Activated CD8-positive, alpha-beta memory T cell treated with anti-CD3 and anti-CD28 coated beads for 36 hours (primary cell): ENCODE data around the gene NTNG1. TPM values are rescaled to one million over a fixed set of nuclear protein-coding genes. Genes with fewer than 3 reads are reported as not detected.
"Not testable (repeated sequence)": the region's sequence is repeated elsewhere in the genome, so short reads cannot be mapped to it uniquely, and the experiment has no call there.

Experiments used
- CTCF ChIA-PET: fragments of 350-600 bp; sonication (Branson Sonifier 250); formaldehyde crosslinking; loops from one replicate; lab custom pipeline; 2021; ENCODE audit warnings: antibody characterized with exemption; lab: Charles Lee
- POLR2A ChIA-PET: fragments of 350-600 bp; sonication (Branson Sonifier 250); formaldehyde crosslinking; loops from one replicate; lab custom pipeline; 2021; ENCODE audit warnings: antibody characterized with exemption; lab: Charles Lee
- total RNA-seq, 2 experiments: library from RNA; stranded (reverse); gene quantifications; one replicate each; pipeline ENCODE4 v1.2.3, GENCODE V29; 2021

NTNG1 gene
- total RNA-seq, 2 experiments from 2014 or later = 0.42 to 0.50 TPM

- ChIA-PET POLR2A (interaction anchor here (1.1 kb wide), 1 partner anchor 85 kb away, joined by 3 read pairs; the partner anchor contains the start of gene PRMT6), CTCF (interaction anchor here (0.7 to 1.1 kb wide), 2 partner anchors 84 to 485 kb away, joined by 3 read pairs; no protein-coding TSS in a partner anchor)
Measured at GRCh38 chr1:107141491-107142126, 770 bp downstream of the NTNG1 start.

GRCh38 chr1:107142140-107142542, 1.3 kb downstream of the NTNG1 start:
- ChIA-PET CTCF (interaction anchor here (0.7 to 1.1 kb wide), 3 partner anchors 85 to 1026 kb away, joined by 3 to 4 read pairs (median 3); no protein-coding TSS in a partner anchor), POLR2A (no interaction called here)

GRCh38 chr1:107142666-107143065, 1.8 kb downstream of the NTNG1 start:
- POLR2A ChIA-PET = interaction anchor here (0.5 kb wide), 1 partner anchor 138 kb away, joined by 3 read pairs; no protein-coding TSS in a partner anchor
- CTCF ChIA-PET = interaction anchor here (0.7 to 1.1 kb wide), 3 partner anchors 85 to 1027 kb away, joined by 3 to 4 read pairs (median 3); no protein-coding TSS in a partner anchor

GRCh38 chr1:107145637-107146036, 4.8 kb downstream of the NTNG1 start:
- ChIA-PET POLR2A (no interaction called here), CTCF (no interaction called here)

GRCh38 chr1:107147843-107148242, 7.0 kb downstream of the NTNG1 start:
- POLR2A ChIA-PET = no interaction called here
- CTCF ChIA-PET = no interaction called here

- ChIA-PET POLR2A (no interaction called here), CTCF (no interaction called here)
Measured at GRCh38 chr1:107149946-107150345, 9.1 kb downstream of the NTNG1 start.

- POLR2A ChIA-PET = no interaction called here
Measured at GRCh38 chr1:107151295-107151694, 10.5 kb downstream of the NTNG1 start.

GRCh38 chr1:107152395-107152794, 11.6 kb downstream of the NTNG1 start:
- POLR2A ChIA-PET = interaction anchor here (0.6 kb wide), 1 partner anchor 12 kb away, joined by 3 read pairs; no protein-coding TSS in a partner anchor
- CTCF ChIA-PET = no interaction called here

More at GRCh38 chr1:107151295-107151694, 10.5 kb downstream of the NTNG1 start:
- CTCF ChIA-PET = no interaction called here

- POLR2A ChIA-PET = no interaction called here
- CTCF ChIA-PET = no interaction called here
Measured at GRCh38 chr1:107153014-107153413, 12.2 kb downstream of the NTNG1 start.

GRCh38 chr1:107158496-107158895, 17.7 kb downstream of the NTNG1 start:
- ChIA-PET POLR2A (no interaction called here), CTCF (no interaction called here)

- ChIA-PET CTCF (no interaction called here), POLR2A (no interaction called here)
Measured at GRCh38 chr1:107158991-107159390, 18.2 kb downstream of the NTNG1 start.

- ChIA-PET CTCF (no interaction called here), POLR2A (no interaction called here)
Measured at GRCh38 chr1:107162745-107163144, 21.9 kb downstream of the NTNG1 start.

- CTCF ChIA-PET, POLR2A ChIA-PET: not testable (repeated sequence)
Measured at GRCh38 chr1:107164901-107165300, 24.1 kb downstream of the NTNG1 start.

- ChIA-PET CTCF (no interaction called here), POLR2A (no interaction called here)
Measured at GRCh38 chr1:107169615-107170014, 28.8 kb downstream of the NTNG1 start.

GRCh38 chr1:107171333-107171732, 30.5 kb downstream of the NTNG1 start:
- CTCF ChIA-PET = no interaction called here
- POLR2A ChIA-PET = no interaction called here

GRCh38 chr1:107172450-107173170, 31.8 kb downstream of the NTNG1 start:
- ChIA-PET POLR2A (no interaction called here), CTCF (no interaction called here)

GRCh38 chr1:107175102-107175909, 34.5 kb downstream of the NTNG1 start:
- POLR2A ChIA-PET = no interaction called here
- CTCF ChIA-PET = no interaction called here

- ChIA-PET POLR2A (no interaction called here), CTCF (no interaction called here)
Measured at GRCh38 chr1:107181253-107181969, 40.6 kb downstream of the NTNG1 start.

- POLR2A ChIA-PET = no interaction called here
- CTCF ChIA-PET = no interaction called here
Measured at GRCh38 chr1:107183011-107183410, 42.2 kb downstream of the NTNG1 start.
